Psoas muscle (tissue), 8 donors: Measurements from ENCODE around the gene ABL2. TPM values are rescaled to one million over a fixed set of nuclear protein-coding genes. Genes with fewer than 3 reads are reported as not detected.

Experiments used
- ATAC-seq, 4 donors: fragments of 200-7000 bp; cut with Tn5 transposase; one replicate each; pipeline ENCODE4 v1.9.1; 2020; ENCODE audit warnings: moderate library complexity in 3 of 4, mild to moderate bottlenecking in 2 of 4
- DNase-seq, 2 donors: peaks; one replicate each; pipeline ENCODE4 v3.0.0-alpha.2; 2020
- H3K27ac ChIP-seq: fragments of 200-600 bp; one replicate; pipeline ENCODE4 v1.8.0; 2022
- H3K27me3 ChIP-seq, 3 donors: fragments of 200-600 bp in 1 of 3; one replicate each; pipeline versions ENCODE4 v1.6.1 to v1.8.0; 2013 to 2022; ENCODE audit warnings: low read length in 2 of 3, mild to moderate bottlenecking in 2 of 3, moderate library complexity in 1 of 3; ENCODE audit not compliant: insufficient read depth in 3 of 3
- H3K36me3 ChIP-seq, 2 donors: fragments of 200-600 bp in 1 of 2; one replicate each; pipeline versions ENCODE4 v1.6.1 to v1.8.0; 2013 to 2022; ENCODE audit warnings: low read depth in 1 of 2, mild to moderate bottlenecking in 1 of 2, moderate library complexity in 1 of 2; ENCODE audit not compliant: insufficient read depth in 1 of 2
- H3K4me1 ChIP-seq: fragments of 200-600 bp; one replicate; pipeline ENCODE4 v1.8.0; 2022
- H3K4me3 ChIP-seq: fragments of 200-600 bp; one replicate; pipeline ENCODE4 v1.8.0; 2022; ENCODE audit warnings: mild to moderate bottlenecking
- H3K9me3 ChIP-seq: fragments of 200-600 bp; one replicate; pipeline ENCODE4 v1.8.0; 2022
- WGBS, 3 donors: extraction: QIAGEN DNeasy Blood & Tissue Kit; methylation state at CpG; one replicate each; pipeline versions ENCODE4 v1.1.6 to v1.1.7; 2013; 5-methylcytosine and 5-hydroxymethylcytosine counted together
- intact Hi-C, 2 donors: fragments of 100-400 bp; cut with DNase I; formaldehyde crosslinking; loops; one replicate each; pipeline versions ENCODE4 v1.11.0 to v1.14.2; 2022
- polyA plus RNA-seq, 3 donors: library from polyadenylated mRNA; stranded (reverse); fragments of 200-250 nt; gene quantifications; one replicate each; pipeline ENCODE4 v1.2.3, GENCODE V29; 2013
- total RNA-seq, 4 donors: library from RNA; stranded (reverse); fragmentation: NEBNext Ultra II Directional in 2 of 4; extraction: Animal tissue kit (Norgen Biotek cat#: 25700) in 2 of 4; gene quantifications; one replicate each; pipeline versions ENCODE4 v1.2.1 to v1.2.4, GENCODE V29; 2021 to 2023
- TF ChIP-seq, protein P1 (sequence below): fragments of 200-600 bp; IDR thresholded peaks from one replicate; pipeline ENCODE4 v1.8.0; 2022; ENCODE audit warnings: antibody characterized with exemption
- donor health status: healthy with polysubstance abuse.
- donor health status: DM: no; HTN: no; CAD: no; lungs with moderate emphysema.
- donor health status: Bipolar disorder and iron deficiency.
- donor health status: healthy.
- donor health status: DM: yes; HTN: yes; CAD: no.
- donor health status: DM: no; HTN: no; CAD: no.
- donor health status: DM: no; HTN: no; CAD: no.
- donor health status: DM: yes; HTN: yes; CAD: no.

Gene ABL2
- total and polyA plus RNA-seq, 7 donors = 1.4 to 11.7 (median 8.6) TPM

GRCh38 chr1:179115181-179115580 lies 114.3 kb downstream of the ABL2 start:
- DNase-seq = no peak
- no peaks in the 10 kb centered on the region for H3K9me3 ChIP-seq
- H3K27ac ChIP-seq = no peak overlapping the region
- H3K36me3 ChIP-seq = peaks cover 11 to 71% of the 10 kb centered on the region in 2 donors
- intact Hi-C loops = no loop called here
- no peaks in the 10 kb centered on the region for H3K27me3 ChIP-seq
- ATAC-seq = no peak
- TF ChIP-seq, protein P1, sequence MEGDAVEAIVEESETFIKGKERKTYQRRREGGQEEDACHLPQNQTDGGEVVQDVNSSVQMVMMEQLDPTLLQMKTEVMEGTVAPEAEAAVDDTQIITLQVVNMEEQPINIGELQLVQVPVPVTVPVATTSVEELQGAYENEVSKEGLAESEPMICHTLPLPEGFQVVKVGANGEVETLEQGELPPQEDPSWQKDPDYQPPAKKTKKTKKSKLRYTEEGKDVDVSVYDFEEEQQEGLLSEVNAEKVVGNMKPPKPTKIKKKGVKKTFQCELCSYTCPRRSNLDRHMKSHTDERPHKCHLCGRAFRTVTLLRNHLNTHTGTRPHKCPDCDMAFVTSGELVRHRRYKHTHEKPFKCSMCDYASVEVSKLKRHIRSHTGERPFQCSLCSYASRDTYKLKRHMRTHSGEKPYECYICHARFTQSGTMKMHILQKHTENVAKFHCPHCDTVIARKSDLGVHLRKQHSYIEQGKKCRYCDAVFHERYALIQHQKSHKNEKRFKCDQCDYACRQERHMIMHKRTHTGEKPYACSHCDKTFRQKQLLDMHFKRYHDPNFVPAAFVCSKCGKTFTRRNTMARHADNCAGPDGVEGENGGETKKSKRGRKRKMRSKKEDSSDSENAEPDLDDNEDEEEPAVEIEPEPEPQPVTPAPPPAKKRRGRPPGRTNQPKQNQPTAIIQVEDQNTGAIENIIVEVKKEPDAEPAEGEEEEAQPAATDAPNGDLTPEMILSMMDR = no peak
- WGBS, 3 donors = 90 to 94% (median 93%) methylated on average over 3 of the region's 3 CpGs
- H3K4me1 ChIP-seq = no peaks in the 10 kb centered on the region
- no peak overlapping the region for H3K4me3 ChIP-seq

- TF ChIP-seq, protein P1 = no peak
- Histone ChIP-seq H3K4me3 (no peak overlapping the region), H3K9me3 (no peaks in the 10 kb centered on the region), H3K27ac (peak overlapping the region; percentile 48), H3K4me1 (peaks cover 16% of the 10 kb centered on the region), H3K36me3 (peaks cover 15 to 41% of the 10 kb centered on the region in 2 donors), H3K27me3 (no peaks in the 10 kb centered on the region)
- WGBS, 3 donors = 90 to 97% (median 94%) methylated on average over 2 of the region's 2 CpGs
- ATAC-seq (no peak), DNase-seq (no peak)
- intact Hi-C loops = no loop called here
Observed at GRCh38 chr1:179108644-179109043, 120.8 kb downstream of the ABL2 start.

GRCh38 chr1:179107706-179108629 lies 121.5 kb downstream of the ABL2 start:
- no peaks in the 10 kb centered on the region for H3K27me3 ChIP-seq
- ATAC-seq (peak; percentile 93 to 97 (median 95)), DNase-seq (peak in 1 of 2 donors; percentile 34)
- TF ChIP-seq, protein P1 = no peak
- H3K9me3 ChIP-seq = no peaks in the 10 kb centered on the region
- H3K4me3 ChIP-seq = no peak overlapping the region
- WGBS, 3 donors = 41 to 59% (median 45%) methylated on average over 15 of the region's 15 CpGs
- intact Hi-C loops = no loop called here
- H3K4me1 ChIP-seq = peaks cover 16% of the 10 kb centered on the region
- H3K36me3 ChIP-seq = peaks cover 15 to 41% of the 10 kb centered on the region in 2 donors
- H3K27ac ChIP-seq = peak overlapping the region; percentile 48

GRCh38 chr1:179105393-179105792 lies 124.1 kb downstream of the ABL2 start:
- no peak overlapping the region for H3K27ac ChIP-seq
- peaks cover 16 to 23% of the 10 kb centered on the region in 2 donors for H3K36me3 ChIP-seq
- 79 to 86% (median 83%) methylated on average over 7 of the region's 7 CpGs for WGBS, 3 donors
- no peaks in the 10 kb centered on the region for H3K9me3 ChIP-seq
- H3K4me1 ChIP-seq = peaks cover 25% of the 10 kb centered on the region
- DNase-seq (no peak), ATAC-seq (no peak)
- TF ChIP-seq, protein P1 = no peak
- intact Hi-C loops = no loop called here
- H3K27me3 ChIP-seq = no peaks in the 10 kb centered on the region
- no peak overlapping the region for H3K4me3 ChIP-seq
